Neuronal stem cell (in vitro differentiated cells): ENCODE results near the gene SLC4A7.

Experiments used
- DNase-seq: peaks from one replicate; pipeline ENCODE4 v3.0.0-alpha.2; 2013; ENCODE audit warnings: low spot score
- H2AFZ ChIP-seq: one replicate; pipeline ENCODE4 v1.6.1; 2013; ENCODE audit warnings: mild to moderate bottlenecking, low read length, inconsistent platforms
- H2AK5ac ChIP-seq: 2 replicates; pipeline ENCODE4 v1.6.1; 2013; ENCODE audit warnings: low read depth, mild to moderate bottlenecking, inconsistent platforms, low read length, moderate library complexity, mixed read lengths
- H2BK120ac ChIP-seq: 2 replicates; pipeline ENCODE4 v1.6.1; 2013; ENCODE audit warnings: low read depth, mild to moderate bottlenecking, inconsistent platforms, low read length, moderate library complexity, mixed read lengths
- H2BK12ac ChIP-seq: one replicate; pipeline ENCODE4 v1.6.1; 2013; ENCODE audit warnings: low read length, inconsistent platforms
- H2BK15ac ChIP-seq: 2 replicates; pipeline ENCODE4 v1.6.1; 2013; ENCODE audit warnings: mild to moderate bottlenecking, low read length, inconsistent platforms, mixed read lengths
- H2BK5ac ChIP-seq: one replicate; pipeline ENCODE4 v1.6.1; 2013; ENCODE audit warnings: inconsistent platforms, mild to moderate bottlenecking, low read length, moderate library complexity
- H3K14ac ChIP-seq: one replicate; pipeline ENCODE4 v1.6.1; 2013; ENCODE audit warnings: low read length, inconsistent platforms
- H3K18ac ChIP-seq: 2 replicates; pipeline ENCODE4 v1.6.1; 2013; ENCODE audit warnings: low read length, inconsistent platforms
- H3K23ac ChIP-seq: 2 replicates; pipeline ENCODE4 v1.6.1; 2013; ENCODE audit warnings: low read depth, mild to moderate bottlenecking, mixed read lengths, low read length, inconsistent platforms; ENCODE audit not compliant: poor library complexity
- H3K27ac ChIP-seq: replicated peaks from 3 replicates; pipeline ENCODE4 v1.5.1; 2013; ENCODE audit warnings: low read length, inconsistent platforms
- H3K27me3 ChIP-seq, 3 experiments: 2 replicates each; pipeline ENCODE4 v1.6.1; 2013; ENCODE audit warnings: low read length in 3 of 3, mild to moderate bottlenecking in 2 of 3, inconsistent platforms in 1 of 3, low read depth in 1 of 3, mixed read lengths in 1 of 3, moderate library complexity in 1 of 3; ENCODE audit not compliant: control insufficient read depth in 3 of 3, insufficient read depth in 3 of 3
- H3K36me3 ChIP-seq, 2 donors: replicated peaks in 1 of 2; 2 replicates each; pipeline ENCODE4 v1.6.1; 2013; ENCODE audit warnings: low read length in 2 of 2; ENCODE audit not compliant: control insufficient read depth in 2 of 2, insufficient read depth in 2 of 2
- H3K4ac ChIP-seq: 2 replicates; pipeline ENCODE4 v1.6.1; 2013; ENCODE audit warnings: inconsistent platforms, mild to moderate bottlenecking, low read length, moderate library complexity
- H3K4me1 ChIP-seq, 2 donors: 1 replicate in 1 of 2; 2 replicates in 1 of 2; pipeline ENCODE4 v1.6.1; 2013; ENCODE audit warnings: low read length in 2 of 2, low read depth in 1 of 2; ENCODE audit not compliant: control insufficient read depth in 2 of 2, insufficient read depth in 1 of 2
- H3K4me2 ChIP-seq: one replicate; pipeline ENCODE4 v1.6.1; 2013; ENCODE audit warnings: mild to moderate bottlenecking, low read length, inconsistent platforms; ENCODE audit not compliant: insufficient read depth, poor library complexity, severe bottlenecking
- H3K4me3 ChIP-seq, 2 donors: 2 replicates each; pipeline ENCODE4 v1.5.1; 2013; ENCODE audit warnings: low read length in 2 of 2, mild to moderate bottlenecking in 2 of 2, inconsistent platforms in 1 of 2, moderate library complexity in 1 of 2
- H3K79me1 ChIP-seq: one replicate; pipeline ENCODE4 v1.6.1; 2013; ENCODE audit warnings: low read depth, mild to moderate bottlenecking, inconsistent platforms, low read length, moderate library complexity
- H3K9ac ChIP-seq: one replicate; pipeline ENCODE4 v1.6.1; 2013; ENCODE audit warnings: mild to moderate bottlenecking, low read depth, low read length, inconsistent platforms; ENCODE audit not compliant: poor library complexity
- H3K9me3 ChIP-seq, 2 donors: replicated peaks in 1 of 2; 2 replicates each; pipeline versions ENCODE3 to v1.6.1; 2013; ENCODE audit warnings: low read length in 2 of 2, mild to moderate bottlenecking in 2 of 2, inconsistent platforms in 1 of 2, low read depth in 1 of 2, mixed read lengths in 1 of 2, moderate library complexity in 1 of 2; ENCODE audit not compliant: control insufficient read depth in 2 of 2, insufficient read depth in 1 of 2
- H4K8ac ChIP-seq: one replicate; pipeline ENCODE4 v1.6.1; 2013; ENCODE audit warnings: low read depth, mild to moderate bottlenecking, inconsistent platforms, low read length, moderate library complexity
- H4K91ac ChIP-seq: one replicate; pipeline ENCODE4 v1.6.1; 2013; ENCODE audit warnings: low read length, low read depth, mild to moderate bottlenecking, inconsistent platforms; ENCODE audit not compliant: poor library complexity
- WGBS, 2 donors: extraction: QIAGEN DNeasy Blood & Tissue Kit; methylation state at CpG; one replicate each; pipeline ENCODE4 v1.1.7; 2013; ENCODE audit warnings: missing lambda C conversion rate in 2 of 2, mixed read lengths in 1 of 2; ENCODE audit not compliant: insufficient read length in 2 of 2, insufficient replicate concordance in 1 of 2; ENCODE audit errors: extremely low coverage in 2 of 2; 5-methylcytosine and 5-hydroxymethylcytosine counted together

Gene SLC4A7

GRCh38 chr3:27483117-27484014, 818 bp downstream of the SLC4A7 start:
- Histone ChIP-seq H3K79me1 (peaks cover 3% of the 10 kb centered on the region), H2BK15ac (peak overlapping the region; percentile 56), H2AK5ac (peak overlapping the region; percentile 74), H3K4me3 (peak overlapping the region; percentile 92 to 100), H3K36me3 (peaks cover 0 to 27% of the 10 kb centered on the region in 2 donors), H3K4me1 (peaks cover 0 to 5% of the 10 kb centered on the region in 2 donors), H3K14ac (peak overlapping the region; percentile 91), H3K18ac (peak overlapping the region; percentile 100), H3K27ac (peak overlapping the region; percentile 94), H3K4me2 (peak overlapping the region; percentile 46), H3K27me3 (no peaks in the 10 kb centered on the region), H2BK120ac (no peak overlapping the region), H3K9me3 (peaks cover 0 to 10% of the 10 kb centered on the region in 2 donors), H4K8ac (peak overlapping the region; percentile 57), H2AFZ (peak overlapping the region; percentile 95), H2BK12ac (no peak overlapping the region), H2BK5ac (peak overlapping the region; percentile 98), H3K4ac (no peak overlapping the region), H3K9ac (peak overlapping the region; percentile 100), H4K91ac (no peak overlapping the region), H3K23ac (peak overlapping the region; percentile 16)
- WGBS, 2 donors = no CpG with 5 or more reads among the region's 75 CpGs
- DNase-seq = peak; percentile 33

- Histone ChIP-seq H3K79me1 (peaks cover 3% of the 10 kb centered on the region), H2BK12ac (no peak overlapping the region), H3K9ac (no peak overlapping the region), H2AK5ac (no peak overlapping the region), H2BK15ac (no peak overlapping the region), H3K4me3 (no peak overlapping the region), H4K91ac (no peak overlapping the region), H3K27ac (no peak overlapping the region), H3K18ac (no peak overlapping the region), H3K4me2 (no peak overlapping the region), H2BK5ac (no peak overlapping the region), H3K27me3 (no peaks in the 10 kb centered on the region), H2BK120ac (no peak overlapping the region), H3K9me3 (peaks cover 0 to 37% of the 10 kb centered on the region in 2 donors), H4K8ac (no peak overlapping the region), H3K4me1 (no peaks in the 10 kb centered on the region), H2AFZ (no peak overlapping the region), H3K4ac (no peak overlapping the region), H3K14ac (no peak overlapping the region), H3K36me3 (peaks cover 0 to 56% of the 10 kb centered on the region in 2 donors), H3K23ac (no peak overlapping the region)
- no CpG with 5 or more reads among the region's 2 CpGs for WGBS, 2 donors
- no peak for DNase-seq
These were observed 4.2 kb downstream of the SLC4A7 start for GRCh38 chr3:27479806-27480543.

GRCh38 chr3:27471923-27472550, 12.1 kb downstream of the SLC4A7 start:
- no peak overlapping the region for H3K4ac ChIP-seq
- no peak overlapping the region for H3K9ac ChIP-seq
- no peak overlapping the region for H3K14ac ChIP-seq
- H2AFZ ChIP-seq = no peak overlapping the region
- H2BK15ac ChIP-seq = no peak overlapping the region
- no peaks in the 10 kb centered on the region for H3K27me3 ChIP-seq
- H3K79me1 ChIP-seq = peaks cover 3% of the 10 kb centered on the region
- peaks cover 0 to 71% of the 10 kb centered on the region in 2 donors for H3K36me3 ChIP-seq
- H3K4me3 ChIP-seq = no peak overlapping the region
- no peaks in the 10 kb centered on the region for H3K4me1 ChIP-seq
- H3K27ac ChIP-seq = no peak overlapping the region
- H3K9me3 ChIP-seq = peaks cover 0 to 30% of the 10 kb centered on the region in 2 donors
- no peak overlapping the region for H2BK120ac ChIP-seq
- no CpG with 5 or more reads among the region's 6 CpGs for WGBS, 2 donors
- H3K23ac ChIP-seq = no peak overlapping the region
- no peak overlapping the region for H4K91ac ChIP-seq
- H4K8ac ChIP-seq = no peak overlapping the region
- H3K4me2 ChIP-seq = no peak overlapping the region
- no peak overlapping the region for H3K18ac ChIP-seq
- H2BK5ac ChIP-seq = no peak overlapping the region
- H2BK12ac ChIP-seq = no peak overlapping the region
- DNase-seq = no peak
- no peak overlapping the region for H2AK5ac ChIP-seq
